ENCODE measurements around the gene VPS4B. TPM values are rescaled to one million over a fixed set of nuclear protein-coding genes. Genes with fewer than 3 reads are reported as not detected.
"Not testable (repeated sequence)": the region's sequence is repeated elsewhere in the genome, so short reads cannot be mapped to it uniquely, and the experiment has no call there.

The VPS4B gene
- total and polyA plus RNA-seq, 2 experiments from 2014 or later: 30.2 to 49.4 TPM

- not testable (repeated sequence) for H3K36me3 Mint-ChIP-seq (ENCODE audit: low read depth); DNase-seq (ENCODE audit: low spot score); H3K4me1 ChIP-seq (ENCODE audit: insufficient read depth); H3K27ac ChIP-seq (ENCODE audit: low read depth); H3K9me3 Mint-ChIP-seq; H3K4me3 Mint-ChIP-seq; H3K27me3 Mint-ChIP-seq (ENCODE audit: insufficient read depth, low read depth, poor library complexity); H3K4me3 ChIP-seq; H4K20me1 ChIP-seq (replicated peaks; ENCODE audit: insufficient read depth); H3K79me2 ChIP-seq (replicated peaks; ENCODE audit: insufficient read depth); H3K27me3 ChIP-seq (ENCODE audit: insufficient read depth); ATAC-seq; H3F3A ChIP-seq (replicated peaks; ENCODE audit: low read depth); H3K36me3 ChIP-seq (ENCODE audit: insufficient read depth); H3K4me2 ChIP-seq; H3K27ac Mint-ChIP-seq; H3K9me2 ChIP-seq (ENCODE audit: insufficient read depth)
- peaks cover 18% of the 10 kb centered on the region for H3K4me1 Mint-ChIP-seq
- H2AFZ ChIP-seq: peak overlapping the region; percentile 59; the same call in 1 of the 2 replicates
These were observed 30.5 kb upstream of the VPS4B start for GRCh38 chr18:63452751-63453150.

GRCh38 chr18:63451799-63452660, 29.8 kb upstream of the VPS4B start:
- Histone ChIP-seq H3K36me3 (ENCODE audit: insufficient read depth) (no peaks in the 10 kb centered on the region), H3K27me3 (ENCODE audit: insufficient read depth) (no peaks in the 10 kb centered on the region), H3K4me1 (ENCODE audit: insufficient read depth) (no peaks in the 10 kb centered on the region), H3K79me2 (replicated peaks; ENCODE audit: insufficient read depth) (no peaks in the 10 kb centered on the region), H2AFZ (peak overlapping the region; percentile 80), H3K9me2 (ENCODE audit: insufficient read depth) (peaks cover 7% of the 10 kb centered on the region; the same call in 1 of the 2 replicates), H3K4me3 (no peak overlapping the region), H3F3A (replicated peaks; ENCODE audit: low read depth) (no peaks in the 10 kb centered on the region), H3K4me2 (no peak overlapping the region), H3K27ac (ENCODE audit: low read depth) (no peak overlapping the region), H4K20me1 (replicated peaks; ENCODE audit: insufficient read depth) (no peaks in the 10 kb centered on the region)
- Mint-ChIP-seq H3K9me3 (peaks cover 3% of the 10 kb centered on the region; the same call in 1 of the 3 replicates), H3K27ac (no peak overlapping the region), H3K36me3 (ENCODE audit: low read depth) (no peaks in the 10 kb centered on the region; the same call in 2 of the 3 replicates), H3K27me3 (ENCODE audit: insufficient read depth, low read depth, poor library complexity) (peaks cover 8% of the 10 kb centered on the region), H3K4me3 (no peak overlapping the region), H3K4me1 (peaks cover 18% of the 10 kb centered on the region)
- DNase-seq (ENCODE audit: low spot score) (no peak), ATAC-seq (no peak)
- TF ChIP-seq EZH2 (IDR thresholded peaks at IDR 0.05; ENCODE audit: low read depth, unreplicated experiment) (no peak), ZNF114 (CRISPR knock-in tag; IDR thresholded peaks at IDR 0.05) (no peak), CREB1 (CRISPR knock-in tag; IDR thresholded peaks at IDR 0.05; ENCODE audit: low read depth) (no peak), ZNF462 (CRISPR knock-in tag; IDR thresholded peaks at IDR 0.05) (no peak), JUNB (IDR thresholded peaks at IDR 0.05; ENCODE audit: unreplicated experiment) (no peak), CTCF (conservative IDR thresholded peaks at IDR 0.05; ENCODE audit: low read depth in 2 of 2) (no peak), NANOG (IDR thresholded peaks at IDR 0.05; ENCODE audit: borderline replicate concordance) (no peak), POLR2AphosphoS5 (IDR thresholded peaks at IDR 0.05; ENCODE audit: low read depth) (no peak), REST (IDR thresholded peaks at IDR 0.05; ENCODE audit: unreplicated experiment) (no peak)

Measured in GM23338 (cell line).